K562 (cell line): Measurements from ENCODE around the gene MPND. TPM values are rescaled to one million over a fixed set of nuclear protein-coding genes. Genes with fewer than 3 reads are reported as not detected.
A peak's percentile ranks its signal among the peaks of the same experiment; 100 is the strongest.

Experiments used
- ATAC-seq: fragments of 200-7000 bp; cut with Tn5 transposase; 3 replicates; pipeline ENCODE4 v1.9.1; 2020; ENCODE audit warnings: moderate library complexity
- BruUV-seq: library from RNA; stranded (reverse); fragments of 400-500 nt; replicated peaks from 2 replicates; lab custom pipeline; 2021; lab: Mats Ljungman, UMichigan
- CTCF ChIA-PET: fragments of 300-600 bp; formaldehyde crosslinking; extraction: SDS; loops from one replicate; lab custom pipeline; 2021; ENCODE audit warnings: low intra/inter-chr PET ratio; lab: Yijun Ruan, JAX
- POLR2A ChIA-PET: fragments of 300-600, 350-650 bp; sonication (Branson Sonifier 250); formaldehyde crosslinking; extraction: SDS; loops from one replicate; lab custom pipeline; 2021; ENCODE audit warnings: antibody characterized with exemption, inconsistent platforms; lab: Yijun Ruan, JAX
- DNase-seq, 4 experiments: peaks; one replicate each; pipeline versions ENCODE4 v3.0.0 to v3.0.0-alpha.2; 2011 to 2018; ENCODE audit warnings: low spot score in 3 of 4, mixed read lengths in 3 of 4; ENCODE audit errors: extremely low read depth in 1 of 4
- FAIRE-seq: peaks from 2 replicates; lab custom pipeline; 2011; peaks lifted over from hg19 to GRCh38; lab: Jason Lieb, UNC
- H2AFZ ChIP-seq: 2 replicates; pipeline ENCODE4 v1.6.0; 2011; ENCODE audit warnings: low read depth, low read length, control low read depth, inconsistent platforms
- H3K27ac ChIP-seq: fragments of 200-600 bp; 3 replicates; pipeline ENCODE4 v1.8.0; 2011; ENCODE audit warnings: low read depth, mild to moderate bottlenecking, control low read depth, inconsistent platforms, low read length, moderate library complexity, mixed read lengths; ENCODE audit errors: extremely low read depth
- H3K27me3 ChIP-seq, 2 experiments: fragments of 300-600 bp in 1 of 2; 2 replicates in 1 of 2; 3 replicates in 1 of 2; pipeline versions ENCODE4 v1.6.0 to v1.8.0; 2011; ENCODE audit warnings: inconsistent platforms in 2 of 2, low read length in 2 of 2, mild to moderate bottlenecking in 1 of 2, mixed read lengths in 1 of 2, moderate library complexity in 1 of 2; ENCODE audit not compliant: control insufficient read depth in 2 of 2, insufficient read depth in 2 of 2
- H3K36me3 ChIP-seq: fragments of 300-600 bp; 3 replicates; pipeline ENCODE4 v1.8.0; 2011; ENCODE audit warnings: mild to moderate bottlenecking, low read length, inconsistent platforms; ENCODE audit not compliant: control insufficient read depth, insufficient read depth
- H3K4me1 ChIP-seq, 2 experiments: fragments of 200-600 bp in 1 of 2; replicated peaks in 1 of 2; 2 replicates in 1 of 2; 3 replicates in 1 of 2; pipeline versions ENCODE4 v1.5.1 to v1.8.0; 2011; ENCODE audit warnings: inconsistent platforms in 2 of 2, low read length in 2 of 2, mild to moderate bottlenecking in 1 of 2, mixed read lengths in 1 of 2, moderate library complexity in 1 of 2; ENCODE audit not compliant: control insufficient read depth in 2 of 2, insufficient read depth in 2 of 2
- H3K4me2 ChIP-seq: 2 replicates; pipeline ENCODE4 v1.6.1; 2011; ENCODE audit warnings: low read length, control low read depth, inconsistent platforms, mixed read lengths; ENCODE audit not compliant: insufficient read depth
- H3K4me3 ChIP-seq: fragments of 200-600 bp; sonication (generic), shearing (Covaris generic); 2 replicates; pipeline ENCODE4 v1.5.1; 2016; ENCODE audit warnings: control low read depth, inconsistent platforms
- H3K79me2 ChIP-seq: fragments of 200-600 bp; 3 replicates; pipeline ENCODE4 v1.8.0; 2011; ENCODE audit warnings: low read length, inconsistent platforms; ENCODE audit not compliant: control insufficient read depth, insufficient read depth
- H3K9ac ChIP-seq, 2 experiments: 2 replicates each; pipeline versions ENCODE4 v1.6.0 to v1.6.1; 2011; ENCODE audit warnings: low read depth in 2 of 2, low read length in 2 of 2, control low read depth in 1 of 2, inconsistent platforms in 1 of 2, mild to moderate bottlenecking in 1 of 2, mixed read lengths in 1 of 2; ENCODE audit not compliant: insufficient read depth in 1 of 2
- H3K9me1 ChIP-seq: one replicate; pipeline ENCODE4 v1.6.0; 2011; ENCODE audit warnings: inconsistent platforms, mild to moderate bottlenecking, low read length, moderate library complexity; ENCODE audit not compliant: control insufficient read depth, insufficient read depth
- H3K9me3 ChIP-seq: replicated peaks from 2 replicates; pipeline ENCODE4 v1.5.1; 2011; ENCODE audit warnings: low read depth, low read length, inconsistent platforms; ENCODE audit not compliant: control insufficient read depth, insufficient read depth
- H4K20me1 ChIP-seq: replicated peaks from 2 replicates; pipeline ENCODE4 v1.6.1; 2011; ENCODE audit warnings: low read length, inconsistent platforms, mixed read lengths; ENCODE audit not compliant: control insufficient read depth, insufficient read depth
- CCNT2 ChIP-seq: IDR thresholded peaks from 2 replicates; pipeline ENCODE4 v1.6.1; 2011; ENCODE audit warnings: borderline replicate concordance, low read depth, mild to moderate bottlenecking, moderate library complexity, mixed read lengths, low read length; ENCODE audit not compliant: insufficient read length; ENCODE audit errors: extremely low read depth
- EWSR1 ChIP-seq: fragments of 450-650 bp; IDR thresholded peaks from 2 replicates; pipeline ENCODE4 v1.6.1; 2018; ENCODE audit warnings: borderline replicate concordance, mild to moderate bottlenecking, low read depth, moderate library complexity; ENCODE audit not compliant: partially characterized antibody
- RBM22 ChIP-seq: fragments of 200-400 bp; formaldehyde crosslinking; IDR thresholded peaks from 2 replicates; pipeline ENCODE4 v1.6.1; 2018; ENCODE audit warnings: low read length, low read depth; ENCODE audit not compliant: poor library complexity, severe bottlenecking
- ZNF699 ChIP-seq: fragments of 250-450 bp; sonication (Bioruptor Pico); IDR thresholded peaks from 2 replicates; pipeline ENCODE4 v1.8.0; 2021; ENCODE audit warnings: mild to moderate bottlenecking, moderate library complexity; ENCODE audit not compliant: insufficient replicate concordance
- WGBS: fragments of 100-300 bp; shearing (Covaris generic); methylation state at CpG from one replicate; pipeline ENCODE4 v1.1.6; 2016; ENCODE audit warnings: low coverage, mixed read lengths; ENCODE audit not compliant: insufficient coverage; ENCODE audit errors: missing lambda C conversion rate; 5-methylcytosine and 5-hydroxymethylcytosine counted together
- in situ Hi-C: fragments of 300-500 bp; cut with MboI; formaldehyde crosslinking; loops from 4 replicates; pipeline ENCODE4 v1.15.0; 2018; ENCODE audit warnings: inconsistent platforms, mixed read lengths
- intact Hi-C: fragments of 100-400 bp; cut with micrococcal nuclease; formaldehyde crosslinking; loops from 2 replicates; pipeline ENCODE4 v1.14.2; 2022
- polyA plus RNA-seq, 8 experiments: library from polyadenylated mRNA; depleted of rRNA in 4 of 8; stranded (reverse) in 5 of 8; unstranded in 3 of 8; fragments of >200 nt; fragmentation: Nextera tagmentation in 2 of 8; fragmentation: Illumina TruSeq in 1 of 8; extraction: Ambion mirVana in 2 of 8; extraction: Trizol in 1 of 8; gene quantifications; 2 replicates each; pipeline versions ENCODE4 v1.2.1 to v1.2.3, GENCODE V29; 2011 to 2014; ENCODE audit warnings: inconsistent platforms in 1 of 8, missing spikeins in 1 of 8
- total RNA-seq, 7 experiments: library from RNA; depleted of rRNA in 6 of 7; stranded (reverse); fragments of >200 nt in 6 of 7; fragmentation: Illumina TruSeq in 2 of 7; extraction: Trizol in 2 of 7; gene quantifications; 2 replicates each; pipeline versions ENCODE4 v1.2.1 to v1.2.3, GENCODE V29; 2011 to 2021; ENCODE audit warnings: low replicate concordance in 1 of 7

Gene MPND
- total and polyA plus RNA-seq, 9 of the 15 experiments (the other 6 are each of a cell fraction or from before 2014, with no cell fraction given) = 0.25 to 14.0 (median 3.9) TPM

DNA sequence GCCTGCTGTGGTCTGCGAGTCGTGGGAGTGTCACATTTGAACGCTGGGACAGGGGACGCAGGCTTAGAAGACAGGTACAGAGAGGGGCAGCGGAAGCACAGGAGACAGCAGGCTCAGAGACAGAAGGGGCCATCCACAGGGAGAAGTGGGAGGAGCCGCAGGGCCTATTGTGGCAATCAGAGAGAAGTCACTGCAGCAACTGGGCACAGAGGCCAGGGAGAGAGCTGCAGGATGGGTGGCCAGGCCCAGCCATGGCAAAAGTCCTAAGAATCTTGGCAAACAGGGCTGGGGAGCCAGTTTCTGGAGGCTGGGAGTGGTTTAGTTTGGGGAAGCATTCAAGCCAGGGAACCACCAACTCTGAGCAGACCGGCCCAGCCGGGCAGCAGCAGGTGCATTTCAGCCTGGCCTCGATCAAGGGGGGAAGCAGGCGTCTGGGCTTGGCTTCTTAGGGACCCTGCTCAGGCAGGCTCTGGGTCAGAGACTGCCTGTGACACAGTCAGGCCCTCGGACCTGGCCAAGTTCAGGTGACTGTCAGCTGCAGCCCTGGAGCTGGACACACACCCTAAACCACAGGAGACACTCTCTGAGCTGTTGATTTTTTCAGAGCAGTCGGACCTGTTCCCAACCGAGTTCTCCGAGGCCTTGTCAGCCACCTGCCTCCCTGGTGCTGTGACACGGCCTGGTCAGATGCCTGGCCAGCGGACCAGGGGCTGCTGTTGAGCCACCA is 45.1 kb downstream of the MPND start:
- Histone ChIP-seq H3K4me3 (no peak overlapping the region), H3K9me1 (peaks cover 13% of the 10 kb centered on the region), H3K9ac (peak overlapping the region in 1 of 2 experiments; percentile 85; a peak in 2 of 4 replicates), H3K27me3 (no peaks in the 10 kb centered on the region), H4K20me1 (peaks cover 52% of the 10 kb centered on the region), H2AFZ (no peak overlapping the region), H3K4me2 (no peak overlapping the region), H3K27ac (no peak overlapping the region), H3K36me3 (peaks cover 80% of the 10 kb centered on the region), H3K9me3 (no peaks in the 10 kb centered on the region), H3K4me1 (peaks cover 18 to 60% of the 10 kb centered on the region in 2 experiments; a peak in 4 of 5 replicates), H3K79me2 (peaks cover 93% of the 10 kb centered on the region)
- ATAC-seq (no peak), FAIRE-seq (no peak), DNase-seq (no peak)
- in situ Hi-C loops (no loop called here), intact Hi-C loops (no loop called here)
- 89% methylated on average over 15 of the region's 16 CpGs for WGBS
- TF ChIP-seq CCNT2 (no peak), EWSR1 (no peak), ZNF699 (no peak), RBM22 (peak; percentile 37)
- no TSS peak for BruUV-seq
- ChIA-PET CTCF (no interaction called here), POLR2A (interaction anchor here (0.9 to 4.9 kb wide), 3 partner anchors 9 to 13 kb away, joined by 3 to 46 read pairs (median 3); no protein-coding TSS in a partner anchor)
